OCI-M1 (cell line): Measurements from ENCODE around the gene U2SURP.

Experiments
- DNase-seq: peaks from one replicate; lab custom pipeline; 2025; lab: John Stamatoyannopoulos, UW

U2SURP gene

GRCh38 chr3:143001369-143002082, at the start of gene U2SURP:
Gene U2SURP (plus strand): TSS chr3:143001570. CDS start chr3:143001629, 59 bp downstream.
- DNase-seq: peak; percentile 98

GRCh38 chr3:142951794-142952193, 49.6 kb upstream of the U2SURP start:
- no peak for DNase-seq

- no peak for DNase-seq
Observed at GRCh38 chr3:142952272-142953193, 48.8 kb upstream of the U2SURP start.

GRCh38 chr3:142953443-142953842, 47.9 kb upstream of the U2SURP start:
- no peak for DNase-seq

- DNase-seq: no peak
Observed at GRCh38 chr3:142958707-142959106, 42.7 kb upstream of the U2SURP start.

GRCh38 chr3:142960322-142960850, 41.0 kb upstream of the U2SURP start:
- DNase-seq: no peak

GRCh38 chr3:142961539-142961938, 39.8 kb upstream of the U2SURP start:
- DNase-seq: no peak

GRCh38 chr3:142962175-142962519, 39.2 kb upstream of the U2SURP start:
- DNase-seq: no peak

- DNase-seq: no peak
Observed at GRCh38 chr3:142962520-142963233, 38.7 kb upstream of the U2SURP start.

- no peak for DNase-seq
Observed at GRCh38 chr3:142963234-142963515, 38.2 kb upstream of the U2SURP start.

- no peak for DNase-seq
Observed at GRCh38 chr3:142963516-142964448, 37.6 kb upstream of the U2SURP start, which contains the start of gene PAQR9. Gene PAQR9 (minus strand): TSS chr3:142963674. CDS start chr3:142963336, 338 bp downstream.

- DNase-seq: no peak
Observed at GRCh38 chr3:142965581-142965980, 35.8 kb upstream of the U2SURP start.

GRCh38 chr3:142966808-142967207, 34.6 kb upstream of the U2SURP start:
- no peak for DNase-seq

- no peak for DNase-seq
Observed at GRCh38 chr3:142968319-142969025, 32.9 kb upstream of the U2SURP start.

- DNase-seq: no peak
Observed at GRCh38 chr3:142971431-142971830, 29.9 kb upstream of the U2SURP start.

GRCh38 chr3:142972092-142972753, 29.1 kb upstream of the U2SURP start:
- no peak for DNase-seq

- DNase-seq: no peak
Observed at GRCh38 chr3:142973217-142974009, 28.0 kb upstream of the U2SURP start.

- no peak for DNase-seq
Observed at GRCh38 chr3:142975316-142975995, 25.9 kb upstream of the U2SURP start.
